Measurements from ENCODE around the gene ZC2HC1B.
"Not testable (repeated sequence)": the region's sequence is repeated elsewhere in the genome, so short reads cannot be mapped to it uniquely, and the experiment has no call there.

ZC2HC1B gene

DNA sequence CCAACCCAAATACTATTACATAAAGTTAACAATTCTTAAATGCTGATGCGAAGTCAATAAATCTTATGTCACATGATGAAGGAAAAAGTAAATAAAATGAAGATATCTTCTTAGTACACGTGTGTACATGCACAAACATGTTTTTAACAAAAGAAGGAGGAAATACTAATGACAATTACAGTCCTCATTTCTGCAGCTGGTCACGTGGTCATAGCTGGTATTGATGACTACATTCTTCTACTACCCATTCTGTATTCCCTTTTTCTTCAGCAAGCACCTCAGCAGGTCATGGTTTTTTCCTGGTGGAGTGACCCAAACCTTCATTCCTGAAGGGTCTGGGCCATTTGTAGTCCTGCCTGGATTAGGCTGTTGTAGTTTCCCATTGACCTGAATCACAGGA lies 4.5 kb downstream of the ZC2HC1B start:
- DNase-seq (ENCODE audit: low read depth): not testable (repeated sequence)

GRCh38 chr6:143871202-143871730 lies 7.0 kb downstream of the ZC2HC1B start:
- DNase-seq (ENCODE audit: low read depth): not testable (repeated sequence)

GRCh38 chr6:143872201-143872600 lies 7.9 kb downstream of the ZC2HC1B start:
- DNase-seq (ENCODE audit: low read depth): no peak

- DNase-seq (ENCODE audit: low read depth): not testable (repeated sequence)
Observed at GRCh38 chr6:143873600-143873999, 9.3 kb downstream of the ZC2HC1B start.

DNA sequence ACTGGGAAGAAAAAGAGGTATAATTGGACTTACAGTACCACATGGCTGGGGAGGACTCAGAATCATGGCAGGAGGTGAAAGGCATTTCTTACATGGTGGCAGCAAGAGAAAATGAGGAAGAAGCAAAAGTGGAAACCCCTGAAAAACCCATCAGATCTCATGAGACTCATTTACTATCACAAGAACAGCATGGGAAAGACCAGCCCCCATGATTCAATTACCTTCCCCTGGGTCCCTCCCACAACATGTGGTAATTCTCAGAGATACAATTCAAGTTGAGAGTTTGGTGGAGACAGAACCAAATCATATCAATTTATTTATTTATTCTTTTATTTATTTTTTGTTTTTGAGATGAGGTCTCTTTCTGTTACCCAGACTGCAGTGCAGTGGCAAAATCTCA lies 10.2 kb downstream of the ZC2HC1B start:
- DNase-seq (ENCODE audit: low read depth): not testable (repeated sequence)

DNA sequence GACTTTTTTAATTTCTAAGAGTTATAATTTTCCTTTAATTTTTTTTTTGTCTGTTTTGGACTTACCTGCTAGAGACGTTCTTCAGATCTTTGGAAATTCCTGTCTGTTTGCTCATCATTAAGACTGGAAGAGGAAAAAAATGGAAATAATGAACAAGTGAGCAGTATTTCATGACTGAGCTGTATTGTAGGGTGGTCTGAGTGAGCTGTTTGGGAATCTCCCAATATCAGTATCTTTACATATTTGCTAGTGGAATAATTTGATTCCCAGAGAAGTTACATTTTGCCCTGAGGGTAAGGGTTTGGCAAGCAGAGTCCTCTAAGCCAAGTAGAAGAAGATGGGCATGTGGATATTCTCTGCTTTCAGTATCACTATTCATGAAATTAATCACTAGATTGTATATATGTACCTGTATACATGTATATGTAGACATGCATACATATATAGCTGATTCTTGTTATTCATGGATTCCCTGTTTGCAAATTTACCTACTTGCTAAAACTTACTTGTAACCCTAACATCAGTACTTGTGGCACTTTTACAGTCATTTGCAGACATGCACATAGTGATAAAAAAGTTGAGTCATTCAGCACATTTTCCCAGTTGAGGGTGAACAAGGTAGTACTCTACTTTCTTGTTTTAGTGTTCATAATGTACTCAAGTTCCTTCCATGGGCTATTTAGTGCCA lies 13.5 kb downstream of the ZC2HC1B start:
- DNase-seq (ENCODE audit: low read depth): no peak

DNA sequence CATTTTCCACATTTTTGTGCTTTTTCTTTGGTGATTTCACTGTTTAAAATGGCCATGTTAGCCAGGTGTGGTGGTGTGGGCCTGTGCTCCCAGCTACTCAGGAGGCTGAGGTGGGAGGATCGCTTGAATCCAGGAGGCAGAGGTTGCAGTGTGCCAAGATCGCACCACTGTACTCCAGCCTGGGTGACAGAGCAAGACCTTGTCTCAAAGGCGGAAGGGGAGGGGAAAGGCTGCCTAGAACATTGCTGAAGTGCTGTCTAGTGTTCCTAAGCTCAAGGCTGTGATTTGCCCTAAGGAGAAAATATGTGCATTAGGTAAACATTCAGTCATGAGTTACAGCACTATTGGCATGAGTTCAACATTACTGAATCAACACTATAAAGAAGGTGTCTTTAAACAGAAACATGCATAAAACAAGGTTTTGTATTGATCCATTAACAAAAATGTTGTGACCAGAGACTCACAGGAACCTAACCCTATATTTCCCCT lies 14.0 kb downstream of the ZC2HC1B start:
- DNase-seq (ENCODE audit: low read depth): no peak

- DNase-seq (ENCODE audit: low read depth): no peak
Observed at GRCh38 chr6:143880412-143880811, 16.1 kb downstream of the ZC2HC1B start.

- no peak for DNase-seq (ENCODE audit: low read depth)
Observed at GRCh38 chr6:143882401-143882930, 18.2 kb downstream of the ZC2HC1B start.

- no peak for DNase-seq (ENCODE audit: low read depth)
Observed at GRCh38 chr6:143884216-143884900, 20.1 kb downstream of the ZC2HC1B start.

- no peak for DNase-seq (ENCODE audit: low read depth)
Observed at GRCh38 chr6:143885116-143885515, 20.8 kb downstream of the ZC2HC1B start.

DNA sequence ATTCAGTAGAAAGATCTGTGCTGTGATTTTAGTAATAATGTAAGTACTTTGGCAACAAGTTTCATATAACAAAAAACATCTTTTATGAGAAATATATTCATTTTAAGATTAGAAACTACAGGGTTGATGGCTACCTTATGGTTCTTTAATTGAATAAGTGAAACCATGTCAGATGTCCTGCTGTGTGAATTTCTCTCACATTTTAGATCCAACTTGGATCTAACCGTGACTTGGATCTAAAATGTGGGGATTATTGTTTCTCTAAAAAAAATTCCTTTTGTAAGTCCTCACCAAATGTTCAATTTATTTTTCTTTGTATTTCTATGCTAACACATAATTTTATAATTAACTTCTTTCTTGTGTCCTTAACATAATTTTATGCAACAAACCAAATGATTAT lies 30.4 kb downstream of the ZC2HC1B start:
- no peak for DNase-seq (ENCODE audit: low read depth)

- no peak for DNase-seq (ENCODE audit: low read depth)
Observed at GRCh38 chr6:143896126-143896860, 32.0 kb downstream of the ZC2HC1B start.

DNA sequence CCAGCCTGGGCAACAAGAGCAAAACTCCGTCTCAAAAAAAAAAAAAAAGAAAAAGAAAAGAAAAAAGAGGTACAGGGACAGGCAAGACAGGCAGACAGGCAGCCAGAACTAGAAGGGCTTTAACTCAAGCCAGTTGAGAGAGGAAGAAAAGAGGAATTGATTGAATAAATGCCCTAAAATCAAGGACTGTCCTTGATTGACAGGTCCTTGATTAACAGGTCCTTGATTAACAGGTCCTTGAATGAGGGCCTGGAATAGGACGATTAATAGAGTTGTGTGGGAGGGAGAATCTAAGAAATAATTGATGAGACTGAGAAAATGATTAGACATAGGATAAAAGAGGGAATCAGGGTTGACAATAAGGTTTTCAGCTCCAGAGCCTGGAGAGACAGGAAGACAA lies 36.1 kb downstream of the ZC2HC1B start:
- DNase-seq (ENCODE audit: low read depth): no peak

GRCh38 chr6:143901885-143902750 lies 37.8 kb downstream of the ZC2HC1B start:
- DNase-seq (ENCODE audit: low read depth): no peak

- no peak for DNase-seq (ENCODE audit: low read depth)
Observed at GRCh38 chr6:143902827-143903226, 38.6 kb downstream of the ZC2HC1B start.

GRCh38 chr6:143911028-143911427 lies 46.8 kb downstream of the ZC2HC1B start:
- DNase-seq (ENCODE audit: low read depth): no peak

- no peak for DNase-seq (ENCODE audit: low read depth)
Observed at GRCh38 chr6:143912671-143913070, 48.4 kb downstream of the ZC2HC1B start.

DNA sequence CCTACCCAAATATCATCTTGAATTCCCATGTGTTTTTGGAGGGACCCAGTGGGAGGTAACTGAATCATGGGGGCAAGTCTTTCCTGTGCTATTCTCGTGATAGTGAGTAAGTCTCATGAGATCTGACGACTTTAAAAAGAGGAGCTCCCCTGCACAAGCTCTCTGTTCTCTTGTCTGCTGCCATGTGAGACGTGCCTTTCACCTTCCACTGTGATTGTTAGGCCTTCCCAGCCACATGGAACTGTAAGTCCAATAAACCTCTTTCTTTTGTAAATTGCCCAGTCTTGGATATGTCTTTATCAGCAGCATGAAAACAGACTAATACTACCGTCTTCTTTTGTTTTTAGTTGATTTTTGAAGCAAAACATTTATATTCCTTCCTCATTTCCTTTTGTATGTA lies 52.8 kb downstream of the ZC2HC1B start:
- not testable (repeated sequence) for DNase-seq (ENCODE audit: low read depth)

DNA sequence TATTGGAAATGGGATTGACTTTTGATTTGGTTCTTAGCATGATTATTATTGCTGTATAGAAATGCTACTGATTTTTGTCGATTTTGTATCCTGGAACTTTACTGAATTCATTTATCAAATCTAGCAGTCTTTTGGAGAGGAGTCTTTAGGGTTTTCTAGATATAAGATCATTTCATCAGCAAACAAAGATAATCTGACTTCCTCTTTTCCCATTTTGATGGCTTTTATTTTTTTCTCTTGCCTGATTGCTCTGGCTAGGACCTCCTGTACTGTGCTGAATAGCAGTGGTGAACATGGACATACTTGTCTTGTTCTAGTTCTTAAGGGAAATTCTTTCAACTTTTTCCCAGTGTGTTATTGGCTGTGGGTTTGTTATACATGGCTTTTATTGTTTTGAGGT lies 64.6 kb downstream of the ZC2HC1B start:
- no peak for DNase-seq (ENCODE audit: low read depth)

DNA sequence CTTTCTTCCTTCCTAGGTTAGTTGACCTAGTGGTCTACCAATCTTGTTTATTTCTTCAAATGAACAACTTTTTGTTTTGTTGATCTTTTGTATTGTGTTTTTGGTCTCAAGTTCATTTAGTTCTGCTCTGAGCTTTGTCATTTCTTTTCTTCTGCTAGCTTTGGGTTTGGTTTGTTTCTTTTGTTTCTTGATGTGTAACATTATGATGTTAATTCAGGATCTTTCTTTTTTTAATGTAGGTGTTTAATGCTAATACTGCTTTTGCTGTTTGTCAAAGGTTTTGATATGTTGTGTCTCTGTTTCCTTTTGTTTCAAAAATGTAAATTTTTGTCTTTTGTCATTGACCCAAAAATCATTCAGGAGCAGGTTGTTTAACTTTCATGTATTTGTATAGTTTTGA lies 65.7 kb downstream of the ZC2HC1B start:
- DNase-seq (ENCODE audit: low read depth): no peak

All from HS-5 (cell line).